PC-3 (cell line): Measurements from ENCODE around the gene TMTC2.

ENCODE experiments used
- CTCF ChIP-seq: fragments of 300-600 bp; sonication (generic); conservative IDR thresholded peaks from 2 replicates; pipeline ENCODE4 v1.5.1; 2017; ENCODE audit warnings: antibody characterized with exemption, low read depth, mild to moderate bottlenecking, low read length
- EZH2 ChIP-seq: fragments of 300-600 bp; sonication (generic); IDR thresholded peaks from one replicate; pipeline ENCODE4 v1.6.1; 2017; ENCODE audit warnings: antibody characterized with exemption, mild to moderate bottlenecking, low read length; ENCODE audit not compliant: unreplicated experiment
- EZH2phosphoT487 ChIP-seq: fragments of 300-600 bp; sonication (generic); IDR thresholded peaks from 2 replicates; pipeline ENCODE4 v1.6.1; 2018; ENCODE audit warnings: mild to moderate bottlenecking, antibody characterized with exemption, low read length, borderline replicate concordance

GRCh38 chr12:82952946-82953345 lies 266.2 kb downstream of the TMTC2 start:
- TF ChIP-seq CTCF (no peak), EZH2phosphoT487 (no peak), EZH2 (no peak)
